NCI-H1105 (cell line): ENCODE measurements around the gene RPS6KA2.

ENCODE experiments used
- DNase-seq: peaks from one replicate; lab custom pipeline; 2025; lab: John Stamatoyannopoulos, UW

RPS6KA2 gene

DNA sequence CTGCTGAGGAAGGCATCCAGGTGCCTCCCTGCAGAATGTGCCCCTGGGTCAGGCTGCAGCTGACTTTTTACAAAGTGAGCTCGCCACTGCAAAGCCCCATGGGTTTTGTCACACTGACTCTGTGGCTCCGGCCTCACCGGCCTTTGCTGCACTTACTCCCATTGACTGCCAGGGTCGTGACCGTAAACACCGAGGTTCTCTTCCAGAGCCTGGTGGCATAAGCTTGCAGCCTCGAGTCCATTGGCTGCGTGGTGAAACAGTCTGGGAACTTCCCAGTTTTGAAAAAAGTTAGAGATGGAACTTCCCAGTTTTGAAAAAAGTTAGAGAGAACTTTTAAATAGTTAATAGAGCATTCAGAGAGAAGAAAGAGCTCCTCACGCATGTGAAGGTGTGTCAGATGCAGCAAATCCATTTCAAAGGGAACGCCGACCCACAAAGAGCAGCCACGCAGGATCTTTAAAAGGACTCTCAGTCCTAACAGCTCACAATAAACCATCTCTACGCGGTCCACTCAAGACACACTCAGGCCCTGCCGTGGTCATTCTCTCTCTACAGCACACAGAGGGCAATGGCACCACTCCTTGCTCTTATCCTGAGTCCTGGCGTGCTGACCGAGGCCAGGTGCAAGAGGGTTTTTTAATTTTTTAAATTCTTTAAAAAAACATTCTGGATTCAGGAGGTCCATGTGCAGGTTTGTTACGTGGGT lies 53.4 kb downstream of the RPS6KA2 start:
- DNase-seq = no peak

DNA sequence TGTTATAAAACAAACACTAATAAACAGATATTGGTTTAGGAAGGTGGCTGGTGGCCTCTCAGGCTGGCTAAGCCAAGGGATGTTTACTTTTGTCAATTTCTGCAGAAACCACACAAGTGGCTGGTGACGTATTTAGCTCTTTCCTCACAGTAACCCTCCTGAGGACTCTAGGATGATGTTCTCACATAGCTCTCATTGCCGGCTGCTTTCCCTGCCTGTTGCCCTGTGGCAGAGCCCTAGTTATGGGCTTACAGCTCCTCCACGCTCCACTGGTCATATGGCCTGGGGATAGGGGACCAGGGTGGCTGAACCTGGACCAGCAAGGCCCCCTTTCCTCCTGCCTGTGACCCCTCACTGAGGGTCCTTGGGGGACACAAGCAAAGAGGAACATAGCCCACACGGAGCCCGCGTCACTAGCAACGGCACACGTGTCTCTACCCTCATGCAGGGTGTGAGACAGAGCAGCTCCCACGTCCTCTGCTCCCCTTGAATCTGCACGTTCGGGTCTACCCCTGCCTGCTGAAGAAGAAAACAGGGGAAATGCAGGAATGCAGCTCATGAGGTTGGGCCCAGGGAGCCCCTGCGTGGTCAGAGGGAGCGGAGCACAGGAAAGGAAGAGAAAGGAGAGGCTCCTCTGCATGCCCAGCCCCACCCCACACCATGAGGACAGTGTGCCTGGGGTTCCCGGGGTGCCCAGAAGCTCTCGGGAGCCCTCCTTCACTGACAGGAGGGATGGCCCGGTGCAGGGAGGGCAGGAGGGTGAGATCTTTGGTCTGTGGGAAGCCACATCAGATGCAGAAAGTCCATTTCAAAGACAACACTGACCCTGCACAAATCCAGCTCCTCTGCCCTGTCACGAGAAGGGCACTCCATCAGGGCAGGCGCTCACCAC lies 54.4 kb downstream of the RPS6KA2 start:
- DNase-seq = no peak

DNA sequence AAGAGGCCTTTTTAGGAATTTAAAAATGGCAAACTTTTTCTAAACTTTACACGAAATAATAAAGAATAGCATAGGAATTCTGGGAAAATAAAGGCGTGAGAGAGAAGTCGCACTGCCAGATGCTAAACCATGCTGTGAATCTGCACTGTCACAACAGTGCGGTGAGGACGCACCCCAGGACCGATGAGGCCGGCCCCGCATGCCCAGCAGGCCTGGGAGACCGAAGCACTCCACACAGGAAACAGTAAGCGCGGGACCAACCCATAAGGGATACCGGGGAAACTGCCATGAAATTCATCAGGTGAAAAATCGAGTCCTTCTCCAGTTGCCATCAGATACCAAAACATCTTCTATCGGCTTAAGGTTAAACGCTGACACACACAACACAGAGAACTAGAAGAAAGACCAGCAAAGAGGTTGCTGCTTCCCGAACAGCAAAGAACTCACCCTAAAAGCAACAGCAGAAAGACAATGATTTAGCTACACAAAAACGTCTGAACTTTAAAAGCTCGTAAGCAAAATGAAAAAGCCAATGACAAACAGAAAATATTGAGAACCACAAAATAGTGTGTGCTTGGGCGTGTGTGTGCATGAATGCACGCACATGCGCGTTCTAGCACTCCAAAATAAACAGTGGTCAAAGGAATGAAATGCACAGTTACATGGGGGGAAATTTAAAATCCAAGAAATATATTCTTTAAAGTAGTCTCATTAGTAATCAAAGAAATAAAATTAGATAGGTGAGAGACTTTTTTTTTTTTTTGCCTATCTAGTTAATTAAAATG lies 55.9 kb downstream of the RPS6KA2 start:
- DNase-seq = no peak

- no peak for DNase-seq
Observed at GRCh38 chr6:166569206-166569605, 57.8 kb downstream of the RPS6KA2 start.

DNA sequence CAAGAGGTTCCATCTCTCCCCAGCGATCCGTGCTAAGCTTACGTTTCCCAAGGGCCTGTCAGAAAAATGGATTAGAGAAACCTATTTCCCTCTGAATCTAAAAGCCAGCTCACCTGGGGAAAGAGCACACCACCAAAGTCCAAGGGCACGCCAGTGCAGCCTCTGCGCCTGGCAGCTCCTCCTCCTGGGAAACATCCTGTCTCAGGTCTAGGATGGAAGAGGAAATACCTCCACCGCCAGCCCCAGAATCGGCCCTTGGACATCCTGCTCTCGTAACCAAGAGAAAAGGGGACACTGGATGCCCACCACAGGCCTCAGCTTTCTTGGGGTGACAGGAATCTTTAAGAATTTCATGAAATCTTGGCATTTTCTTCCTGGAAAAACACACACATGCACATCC lies 59.2 kb downstream of the RPS6KA2 start:
- no peak for DNase-seq

GRCh38 chr6:166567107-166567506 lies 59.9 kb downstream of the RPS6KA2 start:
- DNase-seq = no peak

- no peak for DNase-seq
Observed at GRCh38 chr6:166566026-166567011, 60.7 kb downstream of the RPS6KA2 start.

DNA sequence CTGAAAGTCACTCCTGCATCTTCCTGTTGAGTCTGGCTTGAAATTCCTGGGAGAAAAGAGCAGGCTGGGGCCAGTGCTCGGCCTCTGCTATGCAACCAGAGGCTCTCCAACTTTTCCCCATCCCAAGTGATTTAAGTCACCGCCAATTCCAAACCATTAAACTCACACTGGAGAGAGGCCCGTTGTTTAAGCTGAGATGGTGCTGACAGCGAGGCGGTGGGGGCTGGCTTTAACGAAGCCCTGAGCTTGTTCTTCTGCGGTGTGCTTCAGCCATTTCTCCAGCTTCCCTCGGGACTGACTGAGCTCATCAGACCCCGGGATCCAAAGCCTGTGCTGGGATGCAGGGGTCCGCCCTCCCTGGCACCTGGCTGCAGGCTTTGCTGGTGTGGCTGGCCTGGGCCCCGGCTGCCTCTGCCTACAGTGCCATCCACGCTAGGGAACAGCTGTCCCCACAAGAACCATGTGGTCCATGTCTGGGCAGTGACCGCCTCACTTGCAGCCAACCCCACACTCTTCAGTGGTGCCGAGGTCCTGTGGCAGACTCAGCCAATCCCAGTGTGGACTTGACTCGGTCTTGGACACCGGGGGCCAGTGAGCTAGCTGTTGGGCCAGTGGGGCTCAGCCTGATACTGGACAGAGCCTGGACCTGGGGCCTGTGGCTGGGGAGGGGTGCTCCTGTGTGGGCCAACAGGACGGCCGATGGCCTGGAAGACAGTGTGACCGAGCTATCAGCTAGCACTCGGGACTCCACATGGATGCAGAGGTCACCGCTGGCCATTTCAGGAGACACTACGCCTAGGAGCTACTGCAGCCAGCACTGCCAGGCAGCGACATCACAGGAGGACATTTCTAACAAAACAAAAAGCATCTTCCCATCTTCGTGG lies 61.7 kb downstream of the RPS6KA2 start:
- no peak for DNase-seq

DNA sequence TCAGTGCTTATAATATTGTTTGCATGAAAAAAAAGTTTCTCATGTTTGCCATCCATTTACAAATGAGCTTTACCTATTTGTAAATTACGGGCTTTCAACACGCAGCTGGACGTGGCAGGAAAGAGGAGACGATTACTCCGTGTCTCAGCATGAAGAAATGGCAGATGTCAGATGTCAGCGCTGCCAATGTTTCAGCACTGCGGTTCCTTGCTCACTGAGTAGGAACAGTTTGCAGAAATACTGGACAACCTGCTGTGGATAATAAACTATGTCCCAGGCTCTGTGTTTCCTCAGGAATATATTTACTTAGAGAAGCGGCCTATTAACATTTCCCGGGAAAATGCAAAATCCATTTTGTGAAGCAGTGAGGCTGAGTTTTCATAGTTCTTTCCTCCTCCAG lies 63.2 kb downstream of the RPS6KA2 start:
- no peak for DNase-seq

- DNase-seq = no peak
Observed at GRCh38 chr6:166563200-166563599, 63.9 kb downstream of the RPS6KA2 start.

DNA sequence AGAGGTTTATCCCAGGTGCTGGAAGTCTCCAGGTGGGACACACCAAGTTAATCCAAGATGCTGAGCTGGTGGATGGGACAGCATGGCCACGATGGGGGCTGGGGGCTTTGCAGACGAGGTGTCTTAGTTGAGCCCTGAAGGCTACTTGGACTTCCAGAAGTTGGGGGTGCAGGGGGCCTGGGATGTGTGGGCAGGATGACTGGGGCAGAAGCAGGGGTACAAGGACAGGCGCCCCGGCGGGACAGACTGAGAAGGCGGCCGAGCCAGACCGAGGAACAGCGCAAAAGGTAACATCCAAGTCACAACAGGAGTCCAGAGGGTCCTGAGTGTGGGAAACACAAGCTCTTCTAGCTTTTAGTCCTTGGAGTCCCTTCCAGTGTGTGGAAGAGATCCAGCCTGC lies 64.3 kb downstream of the RPS6KA2 start:
- DNase-seq = no peak

- DNase-seq = no peak
Observed at GRCh38 chr6:166561771-166562359, 65.2 kb downstream of the RPS6KA2 start.

GRCh38 chr6:166560222-166560621 lies 66.8 kb downstream of the RPS6KA2 start:
- no peak for DNase-seq

DNA sequence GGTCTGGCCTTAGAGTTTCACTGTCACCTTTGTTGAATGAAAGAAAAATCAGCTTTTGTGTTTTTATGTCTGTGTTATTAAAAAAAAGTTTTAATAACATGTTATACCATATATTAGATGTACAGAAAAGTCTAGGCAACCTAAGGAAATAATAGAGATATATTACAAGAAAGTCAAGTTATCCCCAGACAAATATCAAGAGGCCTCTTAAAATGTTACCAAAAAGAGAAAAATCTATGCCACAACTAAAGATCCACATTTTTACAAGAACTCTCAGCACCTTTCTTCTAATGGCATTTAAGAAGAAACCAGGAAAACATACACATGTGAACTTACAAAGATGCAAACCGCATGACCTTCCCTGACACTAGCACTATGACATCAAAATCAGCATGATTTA lies 67.4 kb downstream of the RPS6KA2 start:
- DNase-seq = no peak

GRCh38 chr6:166559211-166559610 lies 67.8 kb downstream of the RPS6KA2 start:
- DNase-seq = no peak

- no peak for DNase-seq
Observed at GRCh38 chr6:166558156-166559005, 68.7 kb downstream of the RPS6KA2 start.

DNA sequence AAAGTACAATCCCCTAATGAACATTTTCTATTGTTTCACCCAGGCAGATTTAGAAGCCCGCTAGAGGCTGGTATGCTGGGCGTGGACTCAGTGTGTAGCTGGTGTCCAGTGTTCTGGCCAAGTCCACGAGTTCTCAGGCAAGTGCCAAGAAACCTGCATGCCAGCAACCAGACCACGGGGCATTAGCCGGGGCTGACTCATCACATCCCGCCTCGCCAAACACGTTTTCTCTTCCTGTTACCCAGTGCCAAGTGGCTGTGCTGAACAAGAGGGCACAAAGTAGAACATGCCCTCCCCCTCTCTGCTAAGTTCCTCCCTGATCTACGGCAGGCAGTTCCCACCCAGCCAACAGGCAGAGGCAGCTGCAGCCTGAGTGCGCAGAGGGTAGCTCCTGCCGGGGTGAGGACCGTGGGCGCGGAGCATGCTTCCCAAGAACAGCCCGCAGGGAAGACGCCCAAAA lies 70.2 kb downstream of the RPS6KA2 start:
- peak; percentile 84 for DNase-seq

DNA sequence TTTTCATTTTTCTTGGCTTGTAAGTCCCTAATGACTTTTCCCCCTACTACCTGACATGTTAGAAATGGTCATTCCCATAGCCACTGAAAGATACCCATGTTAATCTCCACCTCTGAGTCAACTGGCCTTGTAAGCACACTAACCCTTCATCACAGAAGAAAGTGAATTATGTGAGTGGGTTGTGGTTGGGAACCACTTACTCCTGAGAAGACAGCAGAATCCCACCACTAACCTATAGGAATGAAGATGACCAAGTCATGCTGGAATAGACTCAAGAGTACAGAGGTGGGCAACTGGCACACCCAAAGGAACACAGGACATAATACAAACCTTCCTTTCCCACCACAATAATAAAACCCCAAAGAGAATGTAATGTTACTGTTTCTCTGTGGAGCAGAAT lies 70.7 kb downstream of the RPS6KA2 start:
- DNase-seq = no peak

DNA sequence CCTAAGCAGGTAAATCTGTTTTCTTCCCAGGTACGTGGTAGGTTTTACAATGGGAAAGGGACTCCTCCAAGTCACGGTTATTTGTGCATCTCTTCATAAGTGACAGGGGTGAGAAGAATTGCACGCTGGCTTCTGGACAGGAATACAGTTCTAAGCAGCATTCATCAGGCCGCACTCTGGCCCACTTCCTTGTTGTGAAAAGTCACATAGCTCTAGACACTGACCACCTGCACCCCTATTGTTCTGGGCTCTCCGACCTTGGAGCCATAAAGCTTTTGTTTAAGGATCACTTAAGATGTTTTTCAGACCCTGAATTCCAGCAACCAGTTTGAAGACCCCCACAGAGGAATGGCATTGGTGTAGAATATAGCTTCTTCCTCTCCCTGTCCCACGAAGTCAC lies 72.0 kb downstream of the RPS6KA2 start:
- DNase-seq = no peak
